SK-N-SH treated with all-trans-retinoic acid at 6 μM for 48 hours (cell line): ENCODE measurements around the gene FNDC11.

Experiments used
- ARNTL ChIP-seq: fragments of 450-650 bp; formaldehyde crosslinking; IDR thresholded peaks from 2 replicates; pipeline ENCODE4 v1.5.0; 2020; ENCODE audit warnings: low read depth, mild to moderate bottlenecking, moderate library complexity, borderline replicate concordance
- CREB5 ChIP-seq: fragments of 250-450 bp; sonication (Bioruptor Pico); IDR thresholded peaks from 2 replicates; pipeline ENCODE4 v1.5.1; 2020; ENCODE audit warnings: low read depth, mild to moderate bottlenecking, moderate library complexity
- CSRNP3 ChIP-seq: fragments of 250-450 bp; sonication (Bioruptor Pico); IDR thresholded peaks from 2 replicates; pipeline ENCODE4 v1.5.1; 2021; ENCODE audit warnings: mild to moderate bottlenecking, moderate library complexity
- ESRRG ChIP-seq: fragments of 250-450 bp; sonication (Bioruptor Pico); IDR thresholded peaks from 2 replicates; pipeline ENCODE4 v1.6.1; 2021; ENCODE audit warnings: mild to moderate bottlenecking
- OSR1 ChIP-seq: fragments of 250-450 bp; sonication (Bioruptor Pico); IDR thresholded peaks from 2 replicates; pipeline ENCODE4 v1.8.0; 2022; ENCODE audit warnings: moderate library complexity, mild to moderate bottlenecking, inconsistent platforms
- PATZ1 ChIP-seq: fragments of 250-450 bp; sonication (Bioruptor Pico); IDR thresholded peaks from 2 replicates; pipeline ENCODE4 v1.8.0; 2020; ENCODE audit warnings: mild to moderate bottlenecking, moderate library complexity, borderline replicate concordance
- PPARA ChIP-seq: fragments of 250-450 bp; sonication (Bioruptor Pico); IDR thresholded peaks from 2 replicates; pipeline ENCODE4 v1.5.0; 2020; ENCODE audit warnings: mild to moderate bottlenecking, borderline replicate concordance
- RARB ChIP-seq: fragments of 250-450 bp; sonication (Bioruptor Pico); IDR thresholded peaks from 2 replicates; pipeline ENCODE4 v1.8.0; 2021; ENCODE audit warnings: mild to moderate bottlenecking, moderate library complexity
- TCF4 ChIP-seq: fragments of 250-450 bp; sonication (Bioruptor Pico); IDR thresholded peaks from 2 replicates; pipeline ENCODE4 v1.8.0; 2021; ENCODE audit warnings: mild to moderate bottlenecking, moderate library complexity, borderline replicate concordance
- ZC3H10 ChIP-seq: fragments of 250-450 bp; sonication (Bioruptor Pico); IDR thresholded peaks from 2 replicates; pipeline ENCODE4 v1.5.1; 2021; ENCODE audit warnings: mild to moderate bottlenecking, moderate library complexity
- ZFP3 ChIP-seq: fragments of 250-450 bp; sonication (Bioruptor Pico); IDR thresholded peaks from 2 replicates; pipeline ENCODE4 v1.5.0; 2020; ENCODE audit warnings: mild to moderate bottlenecking, moderate library complexity
- ZFP30 ChIP-seq: fragments of 450-650 bp; formaldehyde crosslinking; IDR thresholded peaks from 2 replicates; pipeline ENCODE4 v1.5.0; 2022; ENCODE audit warnings: mild to moderate bottlenecking, moderate library complexity
- ZNF565 ChIP-seq: fragments of 450-650 bp; formaldehyde crosslinking; conservative IDR thresholded peaks from 2 replicates; pipeline ENCODE4 v1.5.0; 2020; ENCODE audit warnings: low read depth, mild to moderate bottlenecking, moderate library complexity
- ZNF70 ChIP-seq: fragments of 450-650 bp; formaldehyde crosslinking; IDR thresholded peaks from 2 replicates; pipeline ENCODE4 v1.5.0; 2020; ENCODE audit warnings: mild to moderate bottlenecking, moderate library complexity

- no peak for TF ChIP-seq PPARA (CRISPR knock-in tag)
- TF ChIP-seq CSRNP3 (CRISPR knock-in tag): no peak
- no peak for TF ChIP-seq OSR1 (CRISPR knock-in tag)
- TF ChIP-seq CREB5 (CRISPR knock-in tag): no peak
- 0 out of 2 replicates have a peak, but pooled peaks have one; percentile 6 for TF ChIP-seq PATZ1 (CRISPR knock-in tag)
- TF ChIP-seq ZNF565 (CRISPR knock-in tag): no peak
- TF ChIP-seq ZNF70 (CRISPR knock-in tag): no peak
- TF ChIP-seq TCF4 (CRISPR knock-in tag): no peak
- TF ChIP-seq ARNTL (CRISPR knock-in tag): no peak
- no peak for TF ChIP-seq ZFP3 (CRISPR knock-in tag)
- TF ChIP-seq ZFP30 (CRISPR knock-in tag): no peak
- TF ChIP-seq RARB (CRISPR knock-in tag): no peak
- TF ChIP-seq ESRRG (CRISPR knock-in tag): no peak
- TF ChIP-seq ZC3H10 (CRISPR knock-in tag): no peak
Observed at GRCh38 chr20:63522981-63523611, 30.9 kb upstream of the FNDC11 start.
